ENCODE results near the gene FAM114A1.

- TF ChIP-seq GATA3 (IDR thresholded peaks at IDR 0.05; ENCODE audit: low read depth, low read length) (no peak), GATA2 (IDR thresholded peaks at IDR 0.05; ENCODE audit: low read depth, low read length) (no peak)
Measured at GRCh38 chr4:38904682-38905081, 37.1 kb downstream of the FAM114A1 start.
